Activated naive CD4-positive, alpha-beta T cell treated with anti-CD3 and anti-CD28 coated beads, Interleukin-2, amount 10 ng/mL, durations not matched to agents 7 days and 5 days (primary cell): ENCODE measurements around the gene SNRNP25.

ENCODE experiments used
- CTCF ChIA-PET: fragments of 350-600 bp; sonication (Branson Sonifier 250); formaldehyde crosslinking; loops from one replicate; lab custom pipeline; 2021; ENCODE audit warnings: antibody characterized with exemption; lab: Charles Lee
- DNase-seq: peaks from one replicate; pipeline ENCODE4 v3.0.0-alpha.2; 2020
- H3K27ac Mint-ChIP-seq: one replicate; pipeline ENCODE4 v1.8.0; 2021; ENCODE audit warnings: mild to moderate bottlenecking, moderate library complexity, mixed read lengths
- H3K27me3 Mint-ChIP-seq: one replicate; pipeline ENCODE4 v1.8.0; 2021; ENCODE audit warnings: mild to moderate bottlenecking, mixed read lengths
- H3K36me3 Mint-ChIP-seq: one replicate; pipeline ENCODE4 v1.8.0; 2021; ENCODE audit warnings: mixed read lengths
- H3K4me1 Mint-ChIP-seq: one replicate; pipeline ENCODE4 v1.8.0; 2021; ENCODE audit warnings: mixed read lengths
- H3K4me3 Mint-ChIP-seq: one replicate; pipeline ENCODE4 v1.8.0; 2021; ENCODE audit warnings: mild to moderate bottlenecking, moderate library complexity, mixed read lengths
- H3K9me3 Mint-ChIP-seq: one replicate; pipeline ENCODE4 v1.8.0; 2021; ENCODE audit warnings: mixed read lengths

The SNRNP25 gene

DNA sequence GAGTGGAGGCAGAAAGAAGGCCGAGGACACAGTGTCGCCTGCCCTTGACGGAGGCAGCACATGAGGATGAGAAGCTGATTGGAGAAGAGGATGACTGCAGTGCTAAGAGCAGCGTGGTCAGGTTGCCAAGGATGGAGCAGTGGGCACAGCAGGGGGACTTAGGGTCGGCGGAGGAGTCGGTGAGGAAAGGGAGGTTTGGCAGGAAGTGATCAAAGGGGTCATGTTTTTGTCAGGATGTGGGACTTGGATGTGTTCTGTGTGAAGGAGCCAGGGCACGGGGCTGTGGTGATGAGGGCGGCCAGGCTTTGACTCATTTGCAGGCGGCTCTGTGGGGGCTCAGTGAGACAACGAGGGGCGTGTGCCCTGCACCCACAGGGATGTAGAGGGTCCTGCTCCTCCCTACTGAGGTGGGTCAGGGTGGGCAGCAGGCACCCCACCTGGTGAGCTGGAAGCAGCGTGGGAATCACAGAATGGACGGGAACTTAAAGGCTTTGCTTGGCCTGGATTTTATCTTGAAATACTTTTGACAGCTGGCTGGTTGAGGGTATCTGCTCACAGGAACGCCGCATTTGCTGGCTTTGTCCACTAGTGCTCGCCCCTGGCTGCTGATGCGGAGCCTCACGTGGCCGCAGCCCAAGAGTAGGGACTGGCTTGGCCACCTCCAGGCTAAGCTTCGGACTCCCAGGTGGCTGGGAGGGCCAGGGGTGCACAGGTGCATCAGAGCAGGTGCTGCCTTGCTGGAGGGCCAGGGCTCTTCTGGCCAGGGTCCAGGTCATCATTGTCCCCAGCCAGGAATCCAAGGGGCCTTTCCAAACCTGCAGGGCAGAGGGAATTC is 30.4 kb downstream of the SNRNP25 start:
- H3K36me3 Mint-ChIP-seq: peaks cover 23% of the 10 kb centered on the region
- H3K27ac Mint-ChIP-seq: peak overlapping the region; percentile 61
- H3K9me3 Mint-ChIP-seq: no peaks in the 10 kb centered on the region
- CTCF ChIA-PET: interaction anchor here (1.0 to 26.3 kb wide), 4 partner anchors 12 to 23 kb away, joined by 4 to 467 read pairs (median 8); no protein-coding TSS in a partner anchor
- no peaks in the 10 kb centered on the region for H3K27me3 Mint-ChIP-seq
- peaks cover 38% of the 10 kb centered on the region for H3K4me1 Mint-ChIP-seq
- peak; percentile 41 for DNase-seq
- no peak overlapping the region for H3K4me3 Mint-ChIP-seq

DNA sequence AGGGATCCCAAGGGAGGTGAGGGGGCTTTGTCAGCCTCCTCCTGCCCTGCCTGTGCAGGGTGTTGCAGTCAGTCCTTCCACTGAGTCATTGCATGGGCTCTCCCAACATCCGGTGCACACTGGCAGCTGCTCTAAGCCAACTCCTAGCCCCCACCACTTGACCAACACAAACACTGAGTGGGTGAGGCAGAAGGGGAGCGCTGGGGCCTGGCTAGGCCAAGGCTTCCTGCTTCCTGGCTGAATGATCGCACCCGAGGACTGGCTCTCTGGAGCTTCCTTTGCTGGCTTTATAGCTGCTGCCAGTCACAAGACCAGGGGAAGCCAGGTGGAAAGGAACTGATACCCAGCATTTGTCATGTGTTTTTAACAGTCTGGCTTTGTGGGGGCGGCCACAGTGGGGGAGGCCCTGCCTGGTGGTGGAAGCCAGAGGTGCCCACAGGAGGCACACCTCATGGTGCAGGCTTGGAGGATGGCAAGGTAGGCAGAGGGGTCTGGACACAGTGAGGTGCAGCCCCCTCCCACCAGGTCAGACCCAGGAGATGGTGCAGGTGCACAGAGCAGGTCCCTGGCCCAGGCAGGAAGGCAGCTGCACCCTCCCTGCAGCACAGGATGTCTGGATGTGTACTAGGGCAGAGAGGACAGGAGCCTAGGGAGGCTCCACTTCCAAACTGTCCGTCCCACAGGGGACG is 31.2 kb downstream of the SNRNP25 start:
- no peaks in the 10 kb centered on the region for H3K9me3 Mint-ChIP-seq
- H3K27ac Mint-ChIP-seq: peak overlapping the region; percentile 61
- H3K36me3 Mint-ChIP-seq: peaks cover 19% of the 10 kb centered on the region
- CTCF ChIA-PET: interaction anchor here (0.8 to 26.3 kb wide), 4 partner anchors 11 to 22 kb away, joined by 3 to 467 read pairs (median 8); no protein-coding TSS in a partner anchor
- no peak overlapping the region for H3K4me3 Mint-ChIP-seq
- no peaks in the 10 kb centered on the region for H3K27me3 Mint-ChIP-seq
- H3K4me1 Mint-ChIP-seq: peaks cover 30% of the 10 kb centered on the region
- peak; percentile 62 for DNase-seq

DNA sequence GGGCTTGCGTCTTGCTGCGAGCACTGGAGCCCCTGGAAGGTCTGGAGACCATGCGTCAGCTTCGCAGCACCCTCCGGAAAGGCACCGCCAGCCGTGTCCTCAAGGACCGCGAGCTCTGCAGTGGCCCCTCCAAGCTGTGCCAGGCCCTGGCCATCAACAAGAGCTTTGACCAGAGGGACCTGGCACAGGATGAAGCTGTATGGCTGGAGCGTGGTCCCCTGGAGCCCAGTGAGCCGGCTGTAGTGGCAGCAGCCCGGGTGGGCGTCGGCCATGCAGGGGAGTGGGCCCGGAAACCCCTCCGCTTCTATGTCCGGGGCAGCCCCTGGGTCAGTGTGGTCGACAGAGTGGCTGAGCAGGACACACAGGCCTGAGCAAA is 31.8 kb downstream of the SNRNP25 start:
- H3K36me3 Mint-ChIP-seq: peaks cover 19% of the 10 kb centered on the region
- H3K27ac Mint-ChIP-seq: peak overlapping the region; percentile 61
- H3K27me3 Mint-ChIP-seq: no peaks in the 10 kb centered on the region
- CTCF ChIA-PET: interaction anchor here (0.8 to 26.3 kb wide), 4 partner anchors 10 to 22 kb away, joined by 3 to 467 read pairs (median 8); no protein-coding TSS in a partner anchor
- DNase-seq: no peak
- H3K4me1 Mint-ChIP-seq: peaks cover 30% of the 10 kb centered on the region
- no peak overlapping the region for H3K4me3 Mint-ChIP-seq
- H3K9me3 Mint-ChIP-seq: no peaks in the 10 kb centered on the region

DNA sequence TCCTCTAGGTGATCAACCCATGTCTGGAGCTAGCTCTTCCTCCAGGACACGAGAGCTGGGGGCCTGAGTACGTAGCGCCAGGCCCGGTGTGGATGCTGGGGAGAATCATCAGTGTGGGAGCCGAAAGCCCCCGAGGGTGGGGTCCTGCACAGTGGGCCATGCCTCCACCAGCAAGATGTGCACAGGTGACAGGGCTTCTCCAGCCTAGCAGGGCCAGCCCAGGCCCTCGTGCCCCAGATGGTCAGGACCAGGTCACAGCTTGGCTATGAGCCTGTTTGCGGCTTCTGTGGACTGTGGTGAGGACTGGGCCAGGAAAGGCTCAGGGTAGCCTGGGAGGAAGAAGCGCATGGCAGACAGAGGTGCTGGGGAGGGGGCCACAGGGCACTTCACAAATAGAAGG is 32.2 kb downstream of the SNRNP25 start:
- CTCF ChIA-PET: interaction anchor here (1.9 to 26.3 kb wide), 2 partner anchors 10 to 20 kb away, joined by 13 to 467 read pairs; no protein-coding TSS in a partner anchor
- no peaks in the 10 kb centered on the region for H3K9me3 Mint-ChIP-seq
- no peak overlapping the region for H3K27ac Mint-ChIP-seq
- DNase-seq: no peak
- H3K4me3 Mint-ChIP-seq: no peak overlapping the region
- no peaks in the 10 kb centered on the region for H3K27me3 Mint-ChIP-seq
- H3K4me1 Mint-ChIP-seq: peaks cover 30% of the 10 kb centered on the region
- peaks cover 22% of the 10 kb centered on the region for H3K36me3 Mint-ChIP-seq

DNA sequence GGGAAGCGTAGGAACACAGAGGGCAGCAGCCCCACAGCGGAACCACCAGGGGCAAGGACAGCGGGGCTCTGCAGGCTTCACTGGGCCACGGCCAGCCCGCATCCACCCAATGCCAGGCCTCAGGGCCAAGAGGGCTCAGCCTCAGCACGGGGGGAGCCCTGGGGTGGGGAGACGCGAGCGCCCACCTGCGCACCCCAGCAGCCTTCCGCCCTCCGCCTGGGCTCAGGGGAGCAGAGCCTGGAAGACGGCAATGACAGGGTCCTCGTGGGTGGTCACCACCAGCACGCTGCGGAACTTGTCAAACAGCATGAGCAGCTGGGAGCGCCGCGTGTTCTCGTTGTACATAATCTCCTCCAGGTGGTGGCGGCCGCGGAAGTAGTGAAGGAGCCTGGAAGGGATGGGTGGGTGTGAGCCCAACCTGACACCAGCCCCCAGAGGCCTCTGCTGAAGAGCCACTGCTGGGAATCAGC is 32.9 kb downstream of the SNRNP25 start:
- H3K4me3 Mint-ChIP-seq: no peak overlapping the region
- CTCF ChIA-PET: interaction anchor here (0.8 kb wide), 1 partner anchor 10 kb away, joined by 4 read pairs; no protein-coding TSS in a partner anchor
- H3K27ac Mint-ChIP-seq: no peak overlapping the region
- no peak for DNase-seq
- H3K36me3 Mint-ChIP-seq: peaks cover 22% of the 10 kb centered on the region
- H3K9me3 Mint-ChIP-seq: no peaks in the 10 kb centered on the region
- no peaks in the 10 kb centered on the region for H3K27me3 Mint-ChIP-seq
- peaks cover 30% of the 10 kb centered on the region for H3K4me1 Mint-ChIP-seq

DNA sequence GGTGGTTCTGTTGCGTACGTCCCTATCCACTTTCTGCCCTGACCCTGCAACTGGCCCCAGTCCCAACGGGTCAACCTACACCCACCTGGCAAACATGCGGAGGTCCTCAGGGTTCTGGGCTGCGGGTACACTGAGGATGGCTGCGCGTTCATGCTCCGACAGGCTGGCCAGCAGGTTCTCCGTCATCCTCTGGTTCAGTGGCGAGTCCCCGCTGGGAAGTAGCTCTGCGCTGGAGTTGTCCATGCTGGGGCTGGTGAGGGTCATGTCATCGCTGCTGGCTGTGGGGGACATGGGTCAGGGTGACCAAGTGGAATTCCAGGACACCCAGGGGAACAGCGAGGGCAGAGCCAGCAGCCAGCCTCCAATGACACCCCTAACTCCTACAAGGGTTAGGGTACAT is 35.0 kb downstream of the SNRNP25 start:
- Mint-ChIP-seq H3K4me1 (peaks cover 23% of the 10 kb centered on the region), H3K4me3 (no peak overlapping the region), H3K27me3 (no peaks in the 10 kb centered on the region), H3K27ac (no peak overlapping the region), H3K9me3 (no peaks in the 10 kb centered on the region), H3K36me3 (peaks cover 20% of the 10 kb centered on the region)
- CTCF ChIA-PET: interaction anchor here (14.8 kb wide), 1 partner anchor 16 kb away, joined by 467 read pairs; the partner anchor contains the start of genes MPG and RHBDF1
- no peak for DNase-seq

DNA sequence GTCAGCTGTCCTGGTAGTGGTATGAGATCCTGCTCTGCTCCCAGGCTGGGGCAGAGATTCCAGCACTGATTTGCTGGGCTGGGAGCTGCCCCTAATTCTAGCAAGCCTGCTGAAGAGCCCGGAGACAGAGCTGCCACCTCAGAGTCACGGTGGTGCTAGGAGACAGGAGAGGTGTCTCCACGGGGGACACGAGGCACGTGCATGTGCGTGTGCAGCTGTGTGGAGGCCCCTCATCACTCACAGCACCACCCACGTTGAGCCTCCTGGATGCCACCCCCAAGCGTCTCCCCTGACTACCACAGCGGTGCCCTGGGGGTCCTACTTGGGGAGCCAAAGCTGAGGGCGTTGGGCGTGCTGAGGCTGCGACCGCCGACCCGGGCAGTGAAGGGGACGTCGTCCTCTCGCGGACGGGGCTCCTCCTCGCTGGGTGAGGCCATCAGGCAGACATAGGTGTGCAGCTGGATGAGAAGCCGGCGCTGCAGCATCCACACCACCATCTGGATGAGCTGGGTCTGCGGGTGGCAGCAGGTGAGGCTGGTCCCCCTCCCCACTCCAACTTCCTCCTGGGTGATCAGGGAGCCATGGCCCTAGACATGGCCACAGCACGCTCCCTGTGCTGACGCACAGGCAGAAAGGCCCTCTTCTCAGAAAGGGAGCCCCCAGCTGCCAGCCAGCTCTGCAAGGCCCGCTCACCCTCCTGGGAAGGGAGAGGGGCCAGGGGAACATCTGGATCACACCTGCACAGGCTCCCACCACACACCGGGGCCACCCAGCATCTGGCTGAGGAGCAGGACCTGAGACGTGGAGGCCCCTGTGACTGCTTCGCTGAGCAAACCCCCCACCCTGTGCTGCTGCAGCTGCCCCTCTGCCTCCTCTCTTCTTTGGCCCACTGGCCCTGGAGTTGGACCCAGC is 36.0 kb downstream of the SNRNP25 start:
- Mint-ChIP-seq H3K27ac (no peak overlapping the region), H3K36me3 (peaks cover 16% of the 10 kb centered on the region), H3K27me3 (no peaks in the 10 kb centered on the region), H3K9me3 (no peaks in the 10 kb centered on the region), H3K4me1 (peaks cover 13% of the 10 kb centered on the region), H3K4me3 (no peak overlapping the region)
- DNase-seq: no peak
- CTCF ChIA-PET: interaction anchor here (14.8 kb wide), 1 partner anchor 17 kb away, joined by 467 read pairs; the partner anchor contains the start of genes MPG and RHBDF1

DNA sequence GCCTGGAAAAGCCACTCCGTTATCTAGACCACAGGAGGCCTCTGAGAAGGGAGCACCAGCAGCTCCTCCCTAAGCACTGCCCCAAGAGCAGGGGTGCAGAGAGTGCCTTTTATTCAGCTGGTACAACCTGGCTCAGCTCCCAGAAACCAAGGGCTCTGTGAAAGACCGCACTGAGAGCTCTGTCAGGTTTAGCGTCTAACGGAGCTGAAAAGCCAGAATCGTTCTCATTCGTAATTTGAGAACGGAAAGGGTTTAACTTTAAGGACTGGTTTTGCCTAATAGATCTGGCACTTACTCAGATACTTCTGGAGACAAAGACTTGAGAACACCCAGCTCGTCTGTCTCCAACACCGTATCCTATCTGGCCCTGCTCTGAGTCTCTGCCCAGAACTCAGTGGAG is 37.9 kb downstream of the SNRNP25 start:
- DNase-seq: no peak
- Mint-ChIP-seq H3K9me3 (no peaks in the 10 kb centered on the region), H3K27me3 (no peaks in the 10 kb centered on the region), H3K36me3 (peaks cover 8% of the 10 kb centered on the region), H3K27ac (no peak overlapping the region), H3K4me1 (no peaks in the 10 kb centered on the region), H3K4me3 (no peak overlapping the region)
- CTCF ChIA-PET: interaction anchor here (1.3 to 14.8 kb wide), 2 partner anchors 15 to 18 kb away, joined by 4 to 467 read pairs; partner anchors contain the start of genes MPG and RHBDF1

DNA sequence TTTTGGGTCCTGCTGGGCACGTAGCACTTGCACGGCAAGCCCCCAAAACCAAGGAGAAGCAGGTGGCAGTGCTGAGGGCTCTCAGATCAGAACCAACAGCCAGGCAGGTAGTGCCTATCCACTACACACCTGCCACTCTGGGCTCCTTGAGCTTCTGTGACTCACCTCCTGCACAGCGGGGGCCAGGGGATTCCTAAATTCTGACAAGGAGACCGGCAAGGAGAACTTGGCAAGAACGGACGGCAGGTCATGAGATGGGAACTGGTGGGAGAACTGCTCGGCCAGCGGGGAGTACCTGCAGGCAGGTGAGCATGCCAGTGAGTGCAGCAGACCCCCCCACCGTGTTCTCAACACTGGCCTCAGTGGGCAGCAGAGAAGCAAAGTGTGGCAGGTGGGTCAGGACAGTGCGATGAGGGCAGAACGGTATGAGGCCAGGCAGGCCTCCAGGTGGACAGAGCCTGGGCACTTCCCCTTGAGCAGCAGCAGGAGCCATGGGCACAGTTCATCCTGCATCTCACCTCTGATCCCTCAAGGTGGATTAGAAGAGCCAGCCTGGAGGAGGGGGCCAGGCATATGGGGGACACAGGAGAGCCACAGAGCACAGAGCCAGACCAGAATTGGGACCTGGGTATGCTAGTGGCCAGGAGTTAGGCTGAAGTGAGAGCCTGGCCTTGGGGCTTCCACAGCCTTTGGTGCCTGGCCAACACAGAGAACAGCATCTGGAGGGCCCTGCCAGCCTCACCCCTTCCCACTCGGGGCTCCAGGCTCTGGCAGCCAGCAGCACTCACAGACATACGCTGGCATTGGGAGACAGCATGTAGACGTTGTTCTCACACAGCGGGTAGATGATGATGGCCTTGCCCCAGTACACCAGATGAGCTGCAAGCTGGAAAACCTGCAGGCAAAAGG is 39.1 kb downstream of the SNRNP25 start:
- Mint-ChIP-seq H3K4me1 (peaks cover 4% of the 10 kb centered on the region), H3K36me3 (peaks cover 11% of the 10 kb centered on the region), H3K27ac (no peak overlapping the region), H3K4me3 (no peak overlapping the region), H3K9me3 (no peaks in the 10 kb centered on the region), H3K27me3 (no peaks in the 10 kb centered on the region)
- DNase-seq: no peak
- CTCF ChIA-PET: interaction anchor here (14.8 kb wide), 1 partner anchor 20 kb away, joined by 467 read pairs; the partner anchor contains the start of genes MPG and RHBDF1

DNA sequence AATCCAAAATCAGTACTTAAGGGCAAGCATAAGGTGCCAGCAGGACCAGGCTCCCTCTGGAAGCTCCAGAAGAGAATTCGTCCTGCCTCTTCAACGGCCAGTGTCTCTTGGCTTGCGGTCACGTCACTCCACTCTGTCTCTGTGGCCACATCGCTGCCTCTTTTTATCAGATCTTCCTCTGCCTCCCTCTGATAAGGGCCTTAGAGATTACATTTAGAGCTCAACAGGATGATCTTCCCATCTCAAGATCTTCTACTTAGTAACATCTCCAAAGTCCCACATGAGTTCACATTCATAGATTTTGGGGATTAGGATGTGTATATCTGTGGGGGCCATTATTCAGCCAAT is 41.3 kb downstream of the SNRNP25 start:
- Mint-ChIP-seq H3K4me3 (no peak overlapping the region), H3K36me3 (peaks cover 9% of the 10 kb centered on the region), H3K27ac (no peak overlapping the region), H3K4me1 (peaks cover 4% of the 10 kb centered on the region), H3K9me3 (no peaks in the 10 kb centered on the region), H3K27me3 (no peaks in the 10 kb centered on the region)
- no peak for DNase-seq
- CTCF ChIA-PET: interaction anchor here (1.0 to 14.8 kb wide), 3 partner anchors 13 to 260 kb away, joined by 3 to 467 read pairs (median 43); partner anchors contain the start of genes MPG and RHBDF1

DNA sequence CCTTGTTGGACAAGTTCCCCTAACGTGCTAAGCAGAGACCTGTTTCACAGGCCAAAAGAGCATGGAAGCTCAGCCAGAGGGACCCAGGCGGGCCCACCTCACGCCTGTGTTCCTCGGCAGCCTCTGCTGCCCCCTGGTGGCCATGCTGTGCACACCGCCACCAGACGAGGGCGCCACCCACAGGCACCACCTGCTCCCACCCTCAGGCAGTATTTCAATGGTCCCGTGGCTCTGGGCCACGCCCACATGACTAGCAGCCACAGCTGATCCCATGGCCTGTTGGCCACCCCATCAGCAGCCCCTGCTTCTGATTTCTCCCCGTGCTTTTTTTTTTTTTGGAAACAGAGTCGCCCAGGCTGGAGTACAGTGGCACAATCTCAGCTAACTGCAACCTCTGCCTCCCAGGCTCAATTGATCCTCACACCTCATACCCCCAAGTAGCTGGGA is 43.3 kb downstream of the SNRNP25 start:
- Mint-ChIP-seq H3K4me1 (peaks cover 4% of the 10 kb centered on the region), H3K4me3 (no peak overlapping the region), H3K27ac (no peak overlapping the region), H3K27me3 (no peaks in the 10 kb centered on the region), H3K9me3 (no peaks in the 10 kb centered on the region), H3K36me3 (peaks cover 8% of the 10 kb centered on the region)
- peak; percentile 93 for DNase-seq
- CTCF ChIA-PET: interaction anchor here (0.6 to 14.8 kb wide), 23 partner anchors 8 to 543 kb away, joined by 3 to 467 read pairs (median 4); partner anchors contain the start of genes MPG, POLR3K, RHBDF1 and SNRNP25

DNA sequence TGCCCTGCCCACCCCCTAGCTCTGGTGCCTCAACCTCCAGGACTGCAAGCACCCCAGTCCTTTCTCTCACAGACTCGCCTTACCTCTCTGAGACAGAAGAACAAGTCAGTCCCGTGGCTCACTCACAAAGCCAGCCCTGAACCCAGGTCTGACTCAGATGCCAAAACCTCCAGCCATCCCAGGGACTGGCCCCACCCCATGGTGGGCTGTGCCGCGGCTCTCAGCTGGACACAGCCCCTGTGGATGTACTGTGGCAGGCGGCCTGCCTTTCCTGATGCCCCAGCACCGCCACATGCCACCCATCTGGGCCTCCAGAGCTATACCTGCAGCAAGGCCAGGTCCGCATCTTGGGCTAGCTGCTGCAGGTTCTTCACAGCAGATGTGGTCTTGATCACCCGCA is 44.2 kb downstream of the SNRNP25 start:
- Mint-ChIP-seq H3K27me3 (no peaks in the 10 kb centered on the region), H3K27ac (peak overlapping the region; percentile 55), H3K4me1 (peaks cover 4% of the 10 kb centered on the region), H3K4me3 (no peak overlapping the region), H3K9me3 (no peaks in the 10 kb centered on the region), H3K36me3 (peaks cover 10% of the 10 kb centered on the region)
- DNase-seq: no peak
- CTCF ChIA-PET: interaction anchor here (0.9 to 14.8 kb wide), 7 partner anchors 10 to 264 kb away, joined by 3 to 467 read pairs (median 9); partner anchors contain the start of genes MPG and RHBDF1
